Progenitor cell of endocrine pancreas (in vitro differentiated cells): ENCODE measurements around the gene SELENOS. TPM values are rescaled to one million over a fixed set of nuclear protein-coding genes. Genes with fewer than 3 reads are reported as not detected.

ENCODE experiments used
- DNase-seq: peaks from one replicate; pipeline ENCODE4 v3.0.0; 2021; ENCODE audit warnings: low spot score; ENCODE audit not compliant: unreplicated experiment
- H3K27ac Mint-ChIP-seq: 2 replicates; pipeline ENCODE4 v1.8.0; 2021; ENCODE audit warnings: mild to moderate bottlenecking, moderate library complexity, mixed read lengths
- H3K27me3 Mint-ChIP-seq: 2 replicates; pipeline ENCODE4 v1.8.0; 2021; ENCODE audit warnings: mixed read lengths
- H3K36me3 Mint-ChIP-seq: 2 replicates; pipeline ENCODE4 v1.8.0; 2022; ENCODE audit warnings: mixed read lengths; ENCODE audit not compliant: insufficient read depth
- H3K4me1 Mint-ChIP-seq: 2 replicates; pipeline ENCODE4 v1.8.0; 2021; ENCODE audit warnings: low read depth, mixed read lengths
- H3K4me3 Mint-ChIP-seq: 2 replicates; pipeline ENCODE4 v1.8.0; 2021; ENCODE audit warnings: low read depth, mild to moderate bottlenecking, moderate library complexity, mixed read lengths
- H3K9me3 Mint-ChIP-seq: 2 replicates; pipeline ENCODE4 v1.8.0; 2021; ENCODE audit warnings: low read depth, mixed read lengths
- total RNA-seq: library from RNA; stranded (reverse); gene quantifications from 2 replicates; pipeline ENCODE4 v1.2.1, GENCODE V29; 2021
- TF ChIP-seq, protein P1 (sequence below): fragments of 200-600 bp; sonication (generic); IDR thresholded peaks from one replicate; pipeline ENCODE4 v1.5.0; 2021; ENCODE audit warnings: antibody characterized with exemption, mild to moderate bottlenecking; ENCODE audit not compliant: unreplicated experiment

Gene SELENOS
- total RNA-seq, 1 donor from 2014 or later: 51.9 TPM

GRCh38 chr15:101264911-101265641, 12.2 kb downstream of the SELENOS start:
- peaks cover 3% of the 10 kb centered on the region for H3K27me3 Mint-ChIP-seq
- H3K4me1 Mint-ChIP-seq: no peaks in the 10 kb centered on the region
- H3K4me3 Mint-ChIP-seq: no peak overlapping the region
- no peak overlapping the region for H3K27ac Mint-ChIP-seq
- TF ChIP-seq, protein P1, sequence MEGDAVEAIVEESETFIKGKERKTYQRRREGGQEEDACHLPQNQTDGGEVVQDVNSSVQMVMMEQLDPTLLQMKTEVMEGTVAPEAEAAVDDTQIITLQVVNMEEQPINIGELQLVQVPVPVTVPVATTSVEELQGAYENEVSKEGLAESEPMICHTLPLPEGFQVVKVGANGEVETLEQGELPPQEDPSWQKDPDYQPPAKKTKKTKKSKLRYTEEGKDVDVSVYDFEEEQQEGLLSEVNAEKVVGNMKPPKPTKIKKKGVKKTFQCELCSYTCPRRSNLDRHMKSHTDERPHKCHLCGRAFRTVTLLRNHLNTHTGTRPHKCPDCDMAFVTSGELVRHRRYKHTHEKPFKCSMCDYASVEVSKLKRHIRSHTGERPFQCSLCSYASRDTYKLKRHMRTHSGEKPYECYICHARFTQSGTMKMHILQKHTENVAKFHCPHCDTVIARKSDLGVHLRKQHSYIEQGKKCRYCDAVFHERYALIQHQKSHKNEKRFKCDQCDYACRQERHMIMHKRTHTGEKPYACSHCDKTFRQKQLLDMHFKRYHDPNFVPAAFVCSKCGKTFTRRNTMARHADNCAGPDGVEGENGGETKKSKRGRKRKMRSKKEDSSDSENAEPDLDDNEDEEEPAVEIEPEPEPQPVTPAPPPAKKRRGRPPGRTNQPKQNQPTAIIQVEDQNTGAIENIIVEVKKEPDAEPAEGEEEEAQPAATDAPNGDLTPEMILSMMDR: no peak
- H3K9me3 Mint-ChIP-seq: no peaks in the 10 kb centered on the region
- no peak for DNase-seq
- peaks cover 5% of the 10 kb centered on the region for H3K36me3 Mint-ChIP-seq

DNA sequence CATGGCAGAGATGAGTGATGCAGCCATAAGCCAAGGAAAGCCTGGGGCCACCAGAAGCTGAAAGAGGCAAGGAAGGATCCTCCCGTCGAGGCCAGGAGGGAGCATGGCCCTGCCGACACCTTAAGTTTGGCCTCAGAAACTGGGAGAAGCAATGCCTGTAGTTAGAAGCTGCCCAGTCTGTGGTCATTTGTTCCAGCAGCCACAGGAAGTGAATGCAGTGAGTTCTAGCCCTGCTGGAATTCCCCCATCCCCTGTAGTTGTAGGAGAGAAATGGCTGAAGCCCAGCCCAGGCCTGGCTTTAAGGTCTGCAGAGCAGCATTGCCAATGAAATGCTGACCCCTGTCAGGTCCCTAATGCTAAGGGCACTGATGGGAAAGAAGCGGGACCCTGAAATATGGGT, 13.3 kb downstream of the SELENOS start:
- Mint-ChIP-seq H3K9me3 (no peaks in the 10 kb centered on the region), H3K4me3 (no peak overlapping the region), H3K4me1 (no peaks in the 10 kb centered on the region), H3K27me3 (peaks cover 6% of the 10 kb centered on the region), H3K27ac (no peak overlapping the region), H3K36me3 (no peaks in the 10 kb centered on the region)
- TF ChIP-seq, protein P1: no peak
- DNase-seq: no peak

DNA sequence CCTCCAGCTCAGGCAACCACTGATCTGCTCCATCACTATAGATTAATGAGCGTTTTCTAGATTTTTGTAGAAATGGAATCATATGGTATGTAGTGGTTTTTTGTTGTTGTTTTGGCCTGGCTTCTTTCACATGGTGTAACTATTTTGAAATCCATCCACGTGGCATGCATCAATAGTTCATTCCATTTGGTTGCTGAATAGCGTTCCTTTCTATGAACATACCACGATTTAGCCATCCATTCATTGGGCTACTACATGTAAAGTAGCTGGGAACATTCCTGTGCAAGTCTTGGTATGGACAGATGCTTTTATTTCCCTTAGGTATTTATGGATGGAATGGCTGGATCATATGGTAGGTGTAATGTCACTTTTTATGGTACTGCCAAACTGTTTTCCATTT, 14.7 kb downstream of the SELENOS start:
- peaks cover 12% of the 10 kb centered on the region for H3K27me3 Mint-ChIP-seq
- H3K9me3 Mint-ChIP-seq: no peaks in the 10 kb centered on the region
- DNase-seq: no peak
- TF ChIP-seq, protein P1: no peak
- H3K4me3 Mint-ChIP-seq: no peak overlapping the region
- H3K4me1 Mint-ChIP-seq: peaks cover 3% of the 10 kb centered on the region
- no peak overlapping the region for H3K27ac Mint-ChIP-seq
- no peaks in the 10 kb centered on the region for H3K36me3 Mint-ChIP-seq

- H3K36me3 Mint-ChIP-seq: no peaks in the 10 kb centered on the region
- no peak for DNase-seq
- H3K27ac Mint-ChIP-seq: peak overlapping the region; percentile 79
- no peaks in the 10 kb centered on the region for H3K9me3 Mint-ChIP-seq
- TF ChIP-seq, protein P1: peak; percentile 91
- H3K4me1 Mint-ChIP-seq: peaks cover 13% of the 10 kb centered on the region
- H3K27me3 Mint-ChIP-seq: peaks cover 20% of the 10 kb centered on the region
- H3K4me3 Mint-ChIP-seq: no peak overlapping the region
Observed at GRCh38 chr15:101258238-101259144, 18.8 kb downstream of the SELENOS start.

- Mint-ChIP-seq H3K27ac (no peak overlapping the region), H3K27me3 (peaks cover 25% of the 10 kb centered on the region), H3K4me3 (no peak overlapping the region), H3K36me3 (no peaks in the 10 kb centered on the region), H3K4me1 (peaks cover 17% of the 10 kb centered on the region), H3K9me3 (no peaks in the 10 kb centered on the region)
- DNase-seq: no peak
- TF ChIP-seq, protein P1: peak; percentile 31
Observed at GRCh38 chr15:101256757-101257156, 20.5 kb downstream of the SELENOS start.
